ENCODE data around the gene UBE2N.
"Not testable (repeated sequence)": the region's sequence is repeated elsewhere in the genome, so short reads cannot be mapped to it uniquely, and the experiment has no call there.

The UBE2N gene

DNA sequence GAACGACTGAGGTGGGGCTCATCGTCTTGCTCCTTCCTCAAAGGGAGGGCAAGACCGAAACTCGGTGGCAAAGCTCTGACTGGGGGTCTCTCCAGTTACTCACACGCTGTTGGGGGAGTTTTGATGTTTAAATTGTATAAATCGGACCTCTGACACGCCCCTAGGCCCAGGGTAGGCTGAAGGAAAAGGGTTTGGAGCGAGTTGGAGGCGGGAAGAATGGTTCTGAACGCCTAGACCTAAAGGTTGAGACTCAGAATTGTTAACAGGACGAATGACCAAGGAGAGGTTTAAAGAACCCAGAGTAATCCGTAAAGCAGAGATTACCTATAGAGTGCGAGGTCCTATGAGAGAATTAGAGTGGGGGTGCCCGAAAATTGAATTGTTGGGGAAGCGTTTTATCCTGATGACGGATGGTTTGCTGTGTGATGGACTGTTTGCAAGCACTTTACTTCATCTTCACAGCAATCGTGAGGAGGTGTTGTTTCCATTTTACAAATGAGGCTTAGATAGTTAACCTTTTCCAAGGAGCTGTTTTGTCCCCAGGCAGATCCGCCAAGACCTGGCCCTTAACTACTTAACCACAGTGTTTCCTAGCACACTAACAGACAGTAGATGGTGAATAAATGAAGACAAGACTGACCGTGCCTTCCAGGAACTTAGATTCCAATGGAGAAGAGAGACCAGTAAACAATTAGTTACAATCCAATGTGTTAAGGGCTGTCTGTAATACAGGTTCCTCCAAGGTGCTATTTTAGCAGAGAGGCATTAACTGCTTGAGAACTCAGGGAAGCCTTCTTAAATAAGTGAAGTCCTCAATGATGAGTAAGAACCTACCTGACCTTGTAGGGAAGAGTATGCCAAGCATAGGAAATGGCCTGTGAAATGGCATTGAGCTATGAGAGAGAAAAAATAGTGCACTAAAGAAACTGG, 929 bp upstream of the UBE2N start:
- DNase-seq: peak; percentile 61

DNA sequence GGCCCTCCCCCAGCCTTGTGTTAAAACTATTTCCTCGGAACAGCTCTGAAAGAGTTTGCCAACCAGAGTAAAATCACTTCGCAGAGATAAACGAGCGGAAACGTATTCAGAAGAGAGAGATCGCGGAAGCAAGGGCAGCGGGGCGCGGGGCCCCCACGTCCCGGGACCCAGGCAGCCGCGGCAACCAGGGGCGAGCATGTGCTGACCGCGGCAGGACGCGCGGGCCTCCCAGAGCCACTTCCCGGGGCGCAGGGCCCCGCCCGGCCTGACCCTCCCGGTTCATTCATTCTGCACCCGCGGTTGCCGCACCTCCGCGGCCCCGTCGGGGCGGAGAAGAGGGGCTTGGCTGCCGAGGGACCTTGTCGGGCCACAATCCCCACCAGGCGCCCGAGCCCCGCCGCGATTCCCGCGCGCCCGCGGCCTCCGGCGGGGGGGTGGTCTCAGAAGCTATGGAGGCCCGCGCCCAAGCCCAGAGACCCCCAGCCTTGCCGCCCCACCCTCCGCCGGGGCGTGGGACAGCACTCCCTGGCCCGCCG, 598 bp downstream of the UBE2N start:
- DNase-seq: peak; percentile 70

DNA sequence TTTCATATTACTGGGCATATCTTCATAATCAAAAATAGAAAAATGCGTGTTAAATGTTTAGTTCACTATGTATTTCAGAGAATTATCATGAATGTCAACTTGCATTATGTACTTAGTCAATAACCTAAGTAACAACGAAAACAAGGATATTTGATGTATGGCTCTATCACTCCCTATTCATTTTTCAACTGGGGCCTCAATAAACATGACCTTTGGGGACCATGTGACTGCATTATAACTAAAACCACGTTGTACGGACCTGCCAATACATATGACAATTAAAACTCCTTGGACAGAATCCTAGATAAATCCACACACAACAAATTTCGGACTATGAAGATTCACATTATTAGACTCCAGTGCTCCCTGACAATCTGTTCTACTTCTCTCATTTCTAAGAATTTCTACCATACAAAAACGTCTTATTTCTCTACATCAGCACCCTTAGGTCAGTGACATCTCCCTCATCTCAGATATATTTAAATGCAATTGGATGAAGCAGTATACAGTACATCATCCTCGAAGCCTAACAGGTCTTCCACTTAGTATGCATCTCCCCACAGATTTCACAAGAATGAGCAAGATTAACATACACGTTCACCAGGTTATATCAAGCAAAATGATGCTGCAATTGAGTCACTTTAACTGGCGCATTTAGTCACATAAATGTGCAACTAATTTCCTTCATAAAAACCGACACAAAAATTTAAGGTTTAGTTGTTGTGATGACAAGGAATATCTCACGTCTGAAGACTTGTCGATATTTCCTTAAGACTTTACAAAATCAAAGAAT, 1.5 kb downstream of the UBE2N start:
- DNase-seq: no peak

DNA sequence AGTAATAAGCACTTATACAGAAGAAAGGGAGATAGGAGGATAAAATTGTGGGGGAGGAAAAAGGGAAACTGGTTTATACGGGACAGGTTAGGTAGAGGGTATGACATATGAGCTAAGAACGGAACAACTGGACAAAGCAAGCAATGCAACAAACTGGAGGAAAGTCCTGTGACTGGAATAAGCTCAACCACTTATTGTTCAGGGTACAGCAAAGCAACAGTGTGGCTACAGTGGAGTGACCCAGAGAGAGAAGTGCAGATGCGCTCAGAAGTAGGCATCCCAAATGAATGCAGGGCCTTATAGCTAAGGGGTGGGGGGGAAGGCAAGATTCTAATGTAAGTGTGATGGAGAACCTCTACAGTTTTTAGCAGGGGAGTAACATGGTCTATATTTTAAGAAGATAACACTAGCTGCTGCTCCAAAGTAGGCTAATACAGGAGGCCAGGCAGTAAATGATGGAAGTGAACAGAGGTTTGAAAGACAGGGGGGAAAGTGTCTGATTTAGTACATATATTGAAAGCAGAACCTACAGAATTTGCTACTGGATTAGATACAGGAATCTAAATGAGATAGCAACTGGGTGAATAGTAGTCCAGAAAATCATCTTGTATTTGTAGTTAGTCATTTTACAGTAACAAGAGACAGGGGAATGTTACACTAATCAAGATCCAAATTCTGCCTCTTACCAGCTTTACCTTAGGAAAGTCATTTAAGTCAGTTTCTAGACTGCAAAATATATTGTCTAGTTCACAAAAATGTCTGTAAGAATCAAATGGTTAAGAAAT, 3.3 kb downstream of the UBE2N start:
- no peak for DNase-seq

DNA sequence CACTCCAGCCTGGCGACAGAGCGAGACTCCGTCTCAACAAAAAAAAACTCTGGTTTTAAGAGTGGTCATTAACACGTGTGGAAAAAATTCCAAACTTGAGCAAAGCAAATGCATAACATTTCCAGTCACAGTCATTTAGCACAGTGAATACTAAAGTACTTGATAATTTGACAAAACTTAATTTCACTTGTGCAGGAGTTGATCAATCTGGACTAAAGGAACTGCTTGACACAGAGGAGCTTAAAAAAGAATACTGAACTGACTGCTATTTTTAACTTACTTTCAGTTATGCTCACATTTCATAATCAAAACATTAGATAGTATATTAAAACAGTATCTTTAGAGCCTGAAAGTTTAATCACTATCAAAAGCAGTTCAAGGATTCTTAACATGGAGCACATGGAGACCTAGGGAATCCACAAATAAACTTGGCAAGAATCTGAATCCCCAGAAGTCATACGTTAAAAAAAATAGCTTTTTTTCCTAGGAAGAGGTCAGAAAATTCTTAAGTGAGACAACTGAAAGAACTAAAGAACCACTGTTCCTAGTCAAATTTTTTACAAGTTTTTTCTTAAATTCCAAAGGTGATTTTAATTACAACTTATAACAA, 7.4 kb downstream of the UBE2N start:
- DNase-seq: no peak

DNA sequence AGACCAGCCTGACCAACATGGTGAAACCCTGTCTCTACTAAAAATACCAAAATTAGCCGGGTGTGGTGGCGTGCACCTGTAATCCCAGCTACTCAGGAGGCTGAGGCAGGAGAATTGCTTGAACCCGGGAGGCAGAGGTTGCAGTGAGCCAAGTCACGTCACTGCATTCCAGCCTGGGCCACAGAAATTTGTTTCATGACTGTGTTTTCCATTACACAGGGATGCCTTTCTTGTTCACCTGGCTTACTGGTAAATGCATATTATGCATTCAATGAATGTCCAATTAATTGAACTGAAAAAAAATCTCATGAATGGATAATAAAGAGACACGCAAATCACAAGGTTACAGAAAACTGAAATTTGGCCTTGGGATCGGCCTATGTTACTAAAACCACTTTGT, 9.7 kb downstream of the UBE2N start:
- not testable (repeated sequence) for DNase-seq

DNA sequence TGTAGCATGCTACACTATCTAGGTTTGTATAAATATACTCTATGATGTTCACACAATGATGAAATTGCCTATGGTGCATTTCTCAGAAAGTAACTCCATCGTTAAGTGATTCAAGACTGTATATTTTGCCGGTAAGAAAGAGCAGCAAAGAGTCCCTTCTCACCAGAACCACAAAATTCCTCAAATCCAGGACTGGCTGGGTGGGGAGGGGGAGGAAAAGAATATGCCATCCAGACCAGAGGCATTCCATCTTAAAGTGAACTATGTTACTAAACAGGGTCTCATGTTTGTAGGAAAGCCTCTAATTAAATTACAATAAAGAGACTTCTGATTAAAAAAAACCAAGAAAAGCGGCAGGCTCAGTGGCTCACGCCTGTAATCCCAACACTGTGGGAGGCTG, 11.5 kb downstream of the UBE2N start:
- no peak for DNase-seq

DNA sequence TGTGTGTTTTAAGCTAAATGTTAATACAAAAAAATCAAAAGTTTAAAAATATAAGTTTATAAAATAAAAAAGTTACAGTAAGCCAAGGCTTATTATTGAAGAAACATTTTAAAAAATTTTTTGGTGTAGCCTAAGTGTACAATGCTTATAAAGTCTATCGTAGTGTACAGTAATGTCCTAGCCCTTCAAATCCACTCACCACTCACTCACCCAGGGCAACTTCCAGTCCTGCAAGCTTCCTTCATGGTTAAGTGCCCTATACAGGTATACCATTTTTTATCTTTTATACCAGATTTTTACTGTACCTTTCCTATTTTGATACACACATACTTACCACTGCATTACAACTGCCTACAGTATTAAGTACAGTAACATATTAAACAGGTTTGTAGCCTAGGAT, 11.9 kb downstream of the UBE2N start:
- no peak for DNase-seq

DNA sequence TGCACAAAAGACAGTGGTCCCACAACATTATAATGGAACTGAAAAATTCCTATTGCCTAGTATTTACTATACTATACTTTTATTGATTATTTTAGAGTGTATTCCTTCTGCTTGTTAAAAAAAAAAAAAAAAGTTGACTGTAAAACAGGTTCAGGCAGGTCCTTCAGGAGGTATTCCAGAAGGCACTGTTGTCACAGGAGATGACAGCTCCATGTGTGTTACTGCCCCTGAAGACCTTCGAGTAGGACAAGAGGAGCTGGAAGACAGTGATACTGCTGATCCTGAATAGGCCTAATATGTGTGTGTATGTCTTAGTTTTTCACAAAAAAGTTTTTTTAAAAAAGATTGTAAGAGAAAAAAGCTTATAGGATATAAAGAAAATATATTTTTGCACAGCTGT, 12.3 kb downstream of the UBE2N start:
- DNase-seq: peak; percentile 49

DNA sequence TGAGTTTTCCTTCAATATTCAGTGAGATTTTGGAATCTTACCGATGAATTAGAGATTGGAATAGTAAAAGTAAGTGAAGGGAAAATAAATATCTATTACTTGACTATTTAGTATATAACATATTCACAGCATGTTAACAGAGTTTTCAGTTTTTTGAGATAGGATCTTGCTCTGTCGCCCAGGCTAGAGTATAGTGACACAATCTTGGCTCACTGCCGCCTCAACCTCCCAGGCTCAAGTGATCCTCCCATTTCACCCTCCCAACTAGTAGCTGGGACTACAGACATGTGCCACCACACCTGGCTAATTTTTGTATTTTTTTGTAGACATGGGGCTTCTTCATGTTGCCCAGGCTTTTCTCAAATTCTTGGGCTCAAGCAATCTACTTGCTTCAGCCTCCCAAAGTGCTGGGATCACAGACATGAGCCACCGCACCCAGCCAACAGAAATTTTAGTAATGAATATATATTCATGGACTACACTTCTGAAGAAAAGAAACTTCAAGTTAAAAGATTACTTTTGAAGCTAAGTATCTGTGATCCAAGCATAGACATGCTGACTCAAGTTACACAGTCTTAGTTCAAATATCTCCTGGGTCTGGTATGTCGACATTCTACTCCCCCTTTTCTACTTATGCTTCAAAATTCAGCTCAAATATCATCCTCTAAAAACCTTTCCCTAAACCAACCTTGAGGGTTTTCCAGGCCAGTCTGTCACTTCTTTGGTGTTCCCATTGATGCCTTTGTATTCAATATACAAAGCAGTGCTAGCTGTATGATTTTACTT, 13.8 kb downstream of the UBE2N start:
- no peak for DNase-seq

DNA sequence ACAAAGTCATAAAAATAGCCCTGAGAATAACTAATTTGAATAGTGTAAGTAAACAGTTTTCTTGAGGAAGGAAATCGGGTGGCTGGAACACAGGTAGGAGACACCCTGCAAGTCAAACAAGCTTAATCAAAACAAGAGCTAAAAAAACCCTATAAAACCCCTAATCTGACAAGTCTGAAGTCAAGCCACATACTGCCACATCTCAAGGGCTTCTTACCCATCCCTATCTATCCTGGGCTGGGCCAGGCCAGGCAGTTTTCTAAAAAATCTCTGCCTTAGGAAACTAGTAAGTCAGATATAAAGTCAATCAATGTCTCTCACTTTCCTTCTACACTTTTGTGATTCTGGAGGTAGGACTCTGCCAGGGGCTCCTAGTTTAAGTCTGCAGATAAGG, 15.3 kb downstream of the UBE2N start:
- DNase-seq: no peak

DNA sequence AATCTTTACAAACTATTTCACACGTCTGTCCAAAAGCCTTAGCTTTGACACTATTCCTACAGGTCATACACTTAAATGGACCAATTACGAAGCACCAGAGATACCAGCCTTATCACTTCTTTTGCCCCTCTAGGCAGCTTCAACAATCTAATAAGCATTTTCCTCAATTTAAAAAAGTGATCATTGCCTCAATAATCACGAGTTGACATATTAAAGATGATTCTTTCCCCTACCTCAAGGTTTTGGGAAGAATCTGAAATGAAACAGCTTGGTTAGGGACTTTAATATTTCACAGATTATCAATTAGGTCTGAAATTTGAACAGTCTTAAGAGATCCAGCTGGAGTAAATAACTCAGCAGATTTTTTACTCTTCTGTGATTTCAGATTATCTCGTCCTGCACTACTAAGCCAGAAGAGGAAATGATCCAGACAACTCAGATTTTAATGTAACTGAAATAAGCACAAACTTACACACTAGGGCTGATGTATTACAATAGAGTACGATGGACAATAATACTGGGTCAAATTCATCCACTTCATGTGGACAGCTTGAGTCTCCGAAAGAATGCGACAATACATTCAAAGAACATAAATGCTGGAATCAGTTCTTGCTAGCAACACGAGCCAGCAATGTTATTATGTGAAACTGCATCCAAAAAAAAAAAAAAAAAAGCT, 15.9 kb downstream of the UBE2N start:
- DNase-seq: no peak

DNA sequence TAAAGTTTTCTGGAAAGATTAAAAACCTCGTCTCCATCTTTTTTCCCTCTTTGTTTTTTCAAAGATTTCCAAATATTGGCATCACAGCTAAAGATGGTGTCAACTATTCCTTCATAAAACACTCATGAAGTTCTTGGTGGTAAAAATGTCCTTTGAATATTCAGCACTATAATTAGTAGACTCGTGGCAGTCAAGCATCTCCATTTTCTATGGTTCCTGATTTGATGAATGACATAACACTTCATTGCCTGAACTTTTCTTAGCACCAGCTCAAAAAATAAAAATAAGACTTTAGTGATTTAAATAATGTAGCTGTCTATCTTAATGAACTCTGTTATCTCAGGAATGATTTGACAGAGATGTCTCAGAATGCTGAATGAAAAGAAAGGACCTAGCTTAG, 19.7 kb downstream of the UBE2N start:
- DNase-seq: no peak

DNA sequence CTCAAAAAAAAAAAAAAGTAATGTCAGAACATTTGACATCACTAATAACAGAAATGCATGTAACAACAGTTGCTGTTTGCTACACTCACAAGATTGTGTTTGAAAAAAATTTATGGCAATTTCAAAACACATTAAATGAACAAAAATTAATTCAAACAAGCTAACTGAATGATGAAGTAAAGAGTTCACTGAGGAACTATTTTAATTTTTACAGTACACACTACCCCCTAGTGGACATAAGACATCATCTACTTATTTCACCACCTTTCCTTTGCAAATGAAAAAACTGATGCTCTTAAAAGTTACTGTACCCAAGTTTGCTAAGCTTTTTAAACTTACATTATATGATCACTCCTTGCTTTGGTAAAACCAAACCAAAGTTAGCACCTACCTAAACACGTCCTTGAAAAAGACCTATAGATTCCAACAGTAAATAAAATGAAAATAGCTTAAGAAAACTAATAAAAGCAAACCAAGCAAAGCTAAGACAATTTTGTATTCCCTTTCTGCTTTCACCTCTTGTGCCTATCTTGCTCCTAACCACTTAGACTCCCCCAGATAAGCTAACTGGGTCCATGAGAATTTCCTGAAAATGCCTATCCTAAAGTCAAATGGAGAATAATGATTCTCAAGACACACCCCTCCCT, 22.2 kb downstream of the UBE2N start:
- peak; percentile 76 for DNase-seq

DNA sequence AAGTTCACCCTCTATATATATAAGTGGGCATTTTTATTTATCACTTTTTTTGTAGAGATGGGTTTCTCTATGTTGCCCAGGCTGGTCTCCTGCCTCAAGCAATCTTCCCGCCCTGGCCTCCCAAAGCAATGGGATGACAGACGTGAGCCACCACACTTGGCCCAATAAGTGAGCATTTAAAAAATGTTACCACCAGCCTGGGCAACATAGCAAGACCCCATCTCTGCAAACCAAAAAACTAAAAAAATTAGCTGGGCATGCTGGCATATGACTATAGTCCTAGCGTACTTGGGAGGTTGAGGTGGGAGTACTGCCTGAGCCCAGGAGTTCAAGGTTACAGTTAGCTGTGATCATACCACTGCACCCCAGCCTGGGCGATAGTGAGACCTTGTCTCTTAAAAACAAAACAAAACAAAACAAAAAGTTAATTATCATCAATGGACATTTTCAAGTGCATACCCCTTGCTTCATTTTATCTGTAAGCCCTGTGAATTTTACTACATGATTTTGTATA, 23.7 kb downstream of the UBE2N start:
- no peak for DNase-seq

DNA sequence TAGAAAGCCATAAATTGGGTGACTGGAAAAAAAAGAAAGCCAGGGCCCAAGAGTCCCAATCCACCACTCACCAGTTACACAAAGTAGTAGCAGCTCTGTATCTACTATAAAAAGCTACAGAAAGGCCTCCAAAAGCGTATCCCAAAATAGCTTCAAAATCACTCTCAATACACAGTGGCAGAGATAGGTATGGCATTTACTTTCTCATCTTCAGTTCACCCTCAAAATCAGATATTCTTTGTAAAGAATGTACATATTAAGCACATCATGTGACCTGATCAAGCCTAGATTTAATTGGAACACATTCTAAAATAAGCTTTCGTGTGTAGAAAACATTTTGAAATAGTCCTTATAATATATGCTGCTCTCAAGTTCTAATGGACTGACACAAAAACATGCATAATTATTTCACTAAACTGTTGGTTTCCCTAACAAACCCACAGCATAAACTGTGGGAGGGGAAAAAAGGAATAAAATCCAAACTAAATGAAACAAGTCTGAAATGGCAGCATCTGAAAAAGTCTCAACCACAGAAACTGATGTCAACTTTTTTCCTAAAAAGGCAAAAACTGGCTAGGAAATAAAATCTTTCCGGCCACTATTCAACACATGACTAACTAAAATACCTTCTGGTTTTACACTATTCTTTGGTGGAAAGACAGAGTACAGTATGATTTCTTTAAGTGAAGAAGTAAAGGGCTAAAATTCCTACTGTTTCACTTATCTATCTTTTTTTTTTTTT, 25.9 kb downstream of the UBE2N start:
- no peak for DNase-seq

DNA sequence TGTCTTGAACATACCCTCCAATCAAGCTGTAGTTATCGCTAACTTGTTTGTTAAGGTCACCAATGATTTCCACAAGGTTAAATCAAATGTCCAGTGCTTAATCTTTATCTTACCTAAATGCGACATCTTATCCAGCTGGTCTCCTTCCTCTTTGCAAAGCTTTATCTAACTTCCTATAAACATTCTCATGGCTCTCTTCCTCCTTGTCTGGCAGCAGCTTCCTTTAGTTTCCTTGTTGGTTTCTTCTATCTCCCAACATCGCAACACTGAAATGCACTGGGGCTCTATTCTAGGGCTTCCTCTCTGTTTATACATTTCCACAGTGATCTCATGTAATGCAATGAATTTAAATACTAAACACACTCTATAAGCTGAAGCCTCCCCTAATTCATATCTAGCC, 28.7 kb downstream of the UBE2N start:
- DNase-seq: no peak

DNA sequence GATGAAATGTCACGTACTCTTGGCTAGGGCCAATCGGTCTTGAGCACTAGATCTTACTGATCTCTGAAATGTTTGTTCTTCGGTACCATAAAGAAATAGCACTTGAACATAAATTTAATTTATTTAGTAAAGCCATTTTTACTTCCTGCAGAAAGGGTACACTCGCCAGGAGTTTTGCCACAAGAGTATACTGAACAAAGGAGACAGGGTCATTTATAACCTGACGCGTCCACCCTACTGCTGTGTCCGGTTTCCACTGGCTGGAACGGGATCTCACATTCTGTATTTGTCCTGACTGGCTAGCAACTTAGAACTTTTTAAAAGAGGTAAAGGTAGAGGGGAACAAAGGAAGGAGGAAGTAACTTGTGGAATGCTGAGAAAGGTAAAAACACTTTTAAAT, 29.4 kb downstream of the UBE2N start:
- not testable (repeated sequence) for DNase-seq

DNA sequence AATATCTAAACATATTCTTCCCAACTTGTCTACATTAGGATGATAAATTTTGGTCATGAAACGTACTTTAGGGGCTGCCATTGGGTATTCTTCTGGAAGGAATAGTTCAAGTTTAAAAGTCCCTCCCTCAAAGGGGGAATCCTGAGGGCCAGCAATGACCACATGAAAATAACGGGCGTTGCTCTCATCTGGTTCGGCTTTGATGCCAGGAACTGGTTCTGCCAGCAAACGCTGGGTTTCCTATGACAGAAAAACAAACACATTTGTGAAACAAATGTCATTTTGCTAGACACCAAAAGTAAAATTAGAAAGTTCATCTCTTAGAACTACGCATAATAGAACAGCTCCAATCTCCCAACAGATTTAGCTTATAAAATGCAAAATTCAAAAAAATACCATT, 30.7 kb downstream of the UBE2N start:
- not testable (repeated sequence) for DNase-seq

All from DMS53 (cell line).